ENCODE measurements around the gene ACTL7A.
"Not testable (repeated sequence)": the region's sequence is repeated elsewhere in the genome, so short reads cannot be mapped to it uniquely, and the experiment has no call there.

ACTL7A gene

GRCh38 chr9:108836781-108837180, 25.3 kb upstream of the ACTL7A start:
- H3K79me2 ChIP-seq (ENCODE audit: insufficient read depth, low read depth), result no peaks in the 10 kb centered on the region
- no peak overlapping the region for H3K9ac ChIP-seq
- H2AFZ ChIP-seq (ENCODE audit: low read depth), result no peak overlapping the region
- no peak overlapping the region for H3K4me3 ChIP-seq (IDR thresholded peaks at IDR 0.05; ENCODE audit: insufficient read depth, low read depth, low read length)
- H3K4me2 ChIP-seq, result no peak overlapping the region
- no peaks in the 10 kb centered on the region for H3K36me3 ChIP-seq (ENCODE audit: insufficient read depth)
- TF ChIP-seq CTCF (conservative IDR thresholded peaks at IDR 0.05; ENCODE audit: low read depth, low read length), result no peak
- no peaks in the 10 kb centered on the region for H4K20me1 ChIP-seq (ENCODE audit: insufficient read depth)
- no peaks in the 10 kb centered on the region for H3K27me3 ChIP-seq (ENCODE audit: insufficient read depth, low read depth)
- H3K27ac ChIP-seq, result no peak overlapping the region
- H3K4me1 ChIP-seq (ENCODE audit: low read depth, poor library complexity, severe bottlenecking), result no peaks in the 10 kb centered on the region

DNA sequence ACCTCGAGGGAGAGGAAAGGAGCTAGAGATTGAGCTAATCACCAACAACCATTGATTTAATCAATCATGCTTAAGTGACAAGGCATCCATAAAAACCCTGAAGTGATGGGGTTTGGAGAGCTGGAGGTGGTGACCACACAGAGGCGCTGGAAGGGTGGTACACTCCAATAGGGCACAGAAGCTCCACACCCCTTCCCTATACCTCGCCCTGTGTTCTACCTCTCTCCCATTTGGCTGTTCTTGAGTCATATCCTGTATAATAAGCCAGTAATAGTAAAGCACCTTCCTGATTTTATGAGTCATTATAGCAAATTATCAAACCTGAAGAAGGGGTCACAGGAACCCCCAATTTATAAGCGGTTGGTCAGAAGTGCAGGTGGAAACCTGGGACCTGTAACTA, 24.5 kb upstream of the ACTL7A start:
- Histone ChIP-seq H3K4me1 (ENCODE audit: low read depth, poor library complexity, severe bottlenecking) (no peaks in the 10 kb centered on the region), H3K4me2 (no peak overlapping the region), H3K36me3 (ENCODE audit: insufficient read depth) (no peaks in the 10 kb centered on the region), H3K27ac (no peak overlapping the region), H3K27me3 (ENCODE audit: insufficient read depth, low read depth) (no peaks in the 10 kb centered on the region), H3K4me3 (IDR thresholded peaks at IDR 0.05; ENCODE audit: insufficient read depth, low read depth, low read length) (no peak overlapping the region), H4K20me1 (ENCODE audit: insufficient read depth) (no peaks in the 10 kb centered on the region), H3K79me2 (ENCODE audit: insufficient read depth, low read depth) (no peaks in the 10 kb centered on the region), H3K9ac (no peak overlapping the region), H2AFZ (ENCODE audit: low read depth) (no peak overlapping the region)
- TF ChIP-seq CTCF (conservative IDR thresholded peaks at IDR 0.05; ENCODE audit: low read depth, low read length), result no peak

DNA sequence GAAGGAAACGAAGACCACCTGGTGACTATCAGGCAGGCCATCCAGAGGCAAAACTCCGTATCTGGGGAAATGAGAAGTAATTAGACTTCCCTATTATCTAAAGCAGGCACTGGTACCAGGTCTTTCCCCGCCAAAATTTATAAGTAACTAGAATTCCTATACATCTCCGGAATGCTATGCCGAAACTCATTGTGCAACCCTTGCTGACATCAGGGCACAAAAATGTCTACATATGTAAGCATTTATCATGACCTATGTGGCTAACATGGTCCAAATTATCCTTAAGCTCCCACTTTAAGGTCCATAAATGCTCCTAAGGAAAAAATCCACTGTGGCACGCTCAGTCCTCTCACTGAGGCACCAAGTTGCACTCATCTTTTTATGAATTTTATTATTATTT, 24.0 kb upstream of the ACTL7A start:
- Histone ChIP-seq H3K79me2 (ENCODE audit: insufficient read depth, low read depth) (no peaks in the 10 kb centered on the region), H2AFZ (ENCODE audit: low read depth) (no peak overlapping the region), H3K4me1 (ENCODE audit: low read depth, poor library complexity, severe bottlenecking) (no peaks in the 10 kb centered on the region), H3K4me3 (IDR thresholded peaks at IDR 0.05; ENCODE audit: insufficient read depth, low read depth, low read length) (no peak overlapping the region), H3K4me2 (no peak overlapping the region), H3K36me3 (ENCODE audit: insufficient read depth) (no peaks in the 10 kb centered on the region), H4K20me1 (ENCODE audit: insufficient read depth) (no peaks in the 10 kb centered on the region), H3K9ac (no peak overlapping the region), H3K27ac (no peak overlapping the region), H3K27me3 (ENCODE audit: insufficient read depth, low read depth) (no peaks in the 10 kb centered on the region)
- no peak for TF ChIP-seq CTCF (conservative IDR thresholded peaks at IDR 0.05; ENCODE audit: low read depth, low read length)

- not testable (repeated sequence) for H3K4me3 ChIP-seq (IDR thresholded peaks at IDR 0.05; ENCODE audit: insufficient read depth, low read depth, low read length); H3K4me2 ChIP-seq; H4K20me1 ChIP-seq (ENCODE audit: insufficient read depth); H3K79me2 ChIP-seq (ENCODE audit: insufficient read depth, low read depth); H3K27ac ChIP-seq; H2AFZ ChIP-seq (ENCODE audit: low read depth); H3K4me1 ChIP-seq (ENCODE audit: low read depth, poor library complexity, severe bottlenecking); H3K9ac ChIP-seq; H3K36me3 ChIP-seq (ENCODE audit: insufficient read depth); H3K27me3 ChIP-seq (ENCODE audit: insufficient read depth, low read depth)
Measured at GRCh38 chr9:108839561-108839960, 22.5 kb upstream of the ACTL7A start.

DNA sequence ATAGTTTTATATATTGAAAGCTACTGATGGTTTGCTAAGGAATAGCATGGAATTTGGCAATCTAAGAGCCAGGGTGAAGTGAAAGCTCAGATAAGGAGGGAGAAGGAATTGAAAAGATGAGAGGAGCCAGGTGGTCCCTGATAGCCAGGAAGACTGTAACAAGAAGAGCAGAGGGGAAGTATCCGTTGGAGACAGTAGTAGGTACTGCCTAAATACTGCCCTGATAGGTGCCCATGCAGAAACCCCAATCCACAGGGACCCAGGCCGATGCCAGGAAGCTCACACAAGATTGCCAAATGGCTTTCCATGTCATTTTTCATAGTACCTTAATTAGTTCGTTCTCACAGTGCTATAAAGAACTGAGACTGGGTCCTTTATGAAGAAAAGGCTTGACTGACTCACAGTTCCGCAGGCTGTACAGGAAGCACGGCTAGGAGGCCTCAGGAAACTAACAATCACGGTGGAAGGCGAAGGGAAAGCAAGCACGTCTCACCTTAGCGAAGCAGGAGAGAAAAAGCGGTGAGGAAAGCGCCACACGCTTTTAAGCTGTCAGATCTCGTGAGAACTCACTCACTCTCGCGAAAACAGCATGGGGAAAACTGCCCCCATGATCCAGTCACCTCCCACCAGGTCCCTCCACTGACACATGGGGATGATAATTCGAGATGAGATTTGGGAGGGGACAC, 19.3 kb upstream of the ACTL7A start:
- no peak for TF ChIP-seq CTCF (conservative IDR thresholded peaks at IDR 0.05; ENCODE audit: low read depth, low read length)
- no peaks in the 10 kb centered on the region for H3K27me3 ChIP-seq (ENCODE audit: insufficient read depth, low read depth)
- no peak overlapping the region for H3K9ac ChIP-seq
- H3K27ac ChIP-seq, result no peak overlapping the region
- no peaks in the 10 kb centered on the region for H4K20me1 ChIP-seq (ENCODE audit: insufficient read depth)
- no peaks in the 10 kb centered on the region for H3K79me2 ChIP-seq (ENCODE audit: insufficient read depth, low read depth)
- H2AFZ ChIP-seq (ENCODE audit: low read depth), result no peak overlapping the region
- H3K4me3 ChIP-seq (IDR thresholded peaks at IDR 0.05; ENCODE audit: insufficient read depth, low read depth, low read length), result no peak overlapping the region
- H3K4me1 ChIP-seq (ENCODE audit: low read depth, poor library complexity, severe bottlenecking), result no peaks in the 10 kb centered on the region
- H3K36me3 ChIP-seq (ENCODE audit: insufficient read depth), result no peaks in the 10 kb centered on the region
- H3K4me2 ChIP-seq, result no peak overlapping the region

All from KMS-11 (cell line).